Caco-2 (cell line): Measurements from ENCODE around the gene AKNA. TPM values are rescaled to one million over a fixed set of nuclear protein-coding genes. Genes with fewer than 3 reads are reported as not detected.

Experiments
- BruUV-seq: library from RNA; stranded (reverse); fragments of 400-500 nt; replicated peaks from 2 replicates; lab custom pipeline; 2021; lab: Mats Ljungman, UMichigan
- CTCF ChIA-PET: fragments of 300-600 bp; sonication (Branson Sonifier 250); formaldehyde crosslinking; loops from one replicate; lab custom pipeline; 2022; ENCODE audit warnings: antibody characterized with exemption; lab: Charles Lee
- POLR2A ChIA-PET: fragments of 300-600 bp; sonication (Branson Sonifier 250); formaldehyde crosslinking; loops from one replicate; lab custom pipeline; 2022; ENCODE audit warnings: antibody characterized with exemption; lab: Charles Lee
- DNase-seq, 2 experiments: peaks; one replicate each; pipeline versions ENCODE4 v3.0.0 to v3.0.0-alpha.2; 2020 to 2022
- H3K27me3 ChIP-seq: replicated peaks from 2 replicates; pipeline ENCODE4 v1.6.0; 2011; ENCODE audit warnings: low read length; ENCODE audit not compliant: control insufficient read depth, insufficient read depth
- H3K36me3 ChIP-seq: 2 replicates; pipeline ENCODE4 v1.5.1; 2011; ENCODE audit warnings: low read length; ENCODE audit not compliant: control insufficient read depth, insufficient read depth
- H3K4me1 ChIP-seq: fragments of 250-450 bp; sonication (Bioruptor Pico); 2 replicates; pipeline ENCODE4 v1.5.1; 2020; ENCODE audit warnings: mild to moderate bottlenecking
- H3K4me3 ChIP-seq: 2 replicates; pipeline ENCODE4 v1.5.1; 2011; ENCODE audit warnings: low read depth, mild to moderate bottlenecking, control low read depth, low read length
- H3K9me3 ChIP-seq: fragments of 250-450 bp; sonication (Bioruptor Pico); 2 replicates; pipeline ENCODE4 v1.5.1; 2020; ENCODE audit warnings: mild to moderate bottlenecking, moderate library complexity
- H3K27ac Mint-ChIP-seq: one replicate; pipeline ENCODE4 v1.8.0; 2022; ENCODE audit warnings: mixed read lengths; ENCODE audit not compliant: unreplicated experiment
- H3K27me3 Mint-ChIP-seq: one replicate; pipeline ENCODE4 v1.8.0; 2022; ENCODE audit warnings: mixed read lengths; ENCODE audit not compliant: insufficient read depth, unreplicated experiment
- H3K36me3 Mint-ChIP-seq: one replicate; pipeline ENCODE4 v1.8.0; 2022; ENCODE audit warnings: mild to moderate bottlenecking, mixed read lengths; ENCODE audit not compliant: insufficient read depth, unreplicated experiment
- H3K4me1 Mint-ChIP-seq: one replicate; pipeline ENCODE4 v1.8.0; 2022; ENCODE audit warnings: low read depth, mixed read lengths; ENCODE audit not compliant: unreplicated experiment
- H3K4me3 Mint-ChIP-seq: one replicate; pipeline ENCODE4 v1.8.0; 2022; ENCODE audit warnings: mild to moderate bottlenecking, moderate library complexity, mixed read lengths; ENCODE audit not compliant: unreplicated experiment
- H3K9me3 Mint-ChIP-seq: one replicate; pipeline ENCODE4 v1.8.0; 2022; ENCODE audit warnings: mixed read lengths; ENCODE audit not compliant: unreplicated experiment
- CTCF ChIP-seq, 2 experiments: fragments of 200-600 bp in 1 of 2; IDR thresholded peaks; 1 replicate in 1 of 2; 2 replicates in 1 of 2; pipeline versions ENCODE4 v1.5.1 to v1.8.0; 2011 to 2022; ENCODE audit warnings: antibody characterized with exemption in 1 of 2, control low read depth in 1 of 2, inconsistent platforms in 1 of 2, low read depth in 1 of 2, low read length in 1 of 2, mild to moderate bottlenecking in 1 of 2, moderate library complexity in 1 of 2; ENCODE audit not compliant: insufficient read depth in 1 of 2, severe bottlenecking in 1 of 2, unreplicated experiment in 1 of 2
- intact Hi-C: fragments of 100-400 bp; cut with micrococcal nuclease; formaldehyde crosslinking; loops from one replicate; pipeline ENCODE4 v1.10.0; 2022; ENCODE audit not compliant: unreplicated experiment
- total RNA-seq: library from RNA; stranded (reverse); gene quantifications from 2 replicates; pipeline ENCODE4 v1.2.3, GENCODE V29; 2022

AKNA gene
- total RNA-seq, 1 experiment from 2014 or later: 57.8 TPM

GRCh38 chr9:114375386-114376175 is 12.2 kb downstream of the AKNA start:
- ChIA-PET CTCF (no interaction called here), POLR2A (no interaction called here)
- Mint-ChIP-seq H3K36me3 (no peaks in the 10 kb centered on the region), H3K4me1 (no peaks in the 10 kb centered on the region), H3K9me3 (no peaks in the 10 kb centered on the region), H3K27me3 (no peaks in the 10 kb centered on the region), H3K27ac (no peak overlapping the region), H3K4me3 (no peak overlapping the region)
- Histone ChIP-seq H3K27me3 (no peaks in the 10 kb centered on the region), H3K4me3 (no peak overlapping the region), H3K4me1 (no peaks in the 10 kb centered on the region), H3K36me3 (no peaks in the 10 kb centered on the region), H3K9me3 (no peaks in the 10 kb centered on the region)
- DNase-seq: no peak
- intact Hi-C loops: no loop called here
- no peak for TF ChIP-seq CTCF (IDR thresholded peaks at IDR 0.05; ENCODE audit: insufficient read depth in 1 of 2, low read depth in 1 of 2, low read length in 1 of 2, severe bottlenecking in 1 of 2, unreplicated experiment in 1 of 2)
- no TSS peak for BruUV-seq

GRCh38 chr9:114374936-114375335 is 12.8 kb downstream of the AKNA start:
- Histone ChIP-seq H3K4me1 (no peaks in the 10 kb centered on the region), H3K36me3 (no peaks in the 10 kb centered on the region), H3K27me3 (no peaks in the 10 kb centered on the region), H3K4me3 (no peak overlapping the region), H3K9me3 (no peaks in the 10 kb centered on the region)
- no peak for TF ChIP-seq CTCF (IDR thresholded peaks at IDR 0.05; ENCODE audit: insufficient read depth in 1 of 2, low read depth in 1 of 2, low read length in 1 of 2, severe bottlenecking in 1 of 2, unreplicated experiment in 1 of 2)
- DNase-seq: no peak
- Mint-ChIP-seq H3K27ac (no peak overlapping the region), H3K36me3 (peaks cover under 1% of the 10 kb centered on the region), H3K27me3 (no peaks in the 10 kb centered on the region), H3K4me1 (no peaks in the 10 kb centered on the region), H3K9me3 (no peaks in the 10 kb centered on the region), H3K4me3 (no peak overlapping the region)
- intact Hi-C loops: no loop called here
- BruUV-seq: no TSS peak
- CTCF ChIA-PET: interaction anchor here (0.6 kb wide), 1 partner anchor 628 kb away, joined by 3 read pairs; no protein-coding TSS in a partner anchor
- POLR2A ChIA-PET: no interaction called here

- BruUV-seq: no TSS peak
- ChIA-PET CTCF (interaction anchor here (0.6 kb wide), 1 partner anchor 629 kb away, joined by 3 read pairs; no protein-coding TSS in a partner anchor), POLR2A (no interaction called here)
- Mint-ChIP-seq H3K4me3 (no peak overlapping the region), H3K9me3 (no peaks in the 10 kb centered on the region), H3K27me3 (no peaks in the 10 kb centered on the region), H3K36me3 (peaks cover 6% of the 10 kb centered on the region), H3K4me1 (no peaks in the 10 kb centered on the region), H3K27ac (no peak overlapping the region)
- Histone ChIP-seq H3K9me3 (no peaks in the 10 kb centered on the region), H3K27me3 (no peaks in the 10 kb centered on the region), H3K4me3 (no peak overlapping the region), H3K4me1 (no peaks in the 10 kb centered on the region), H3K36me3 (no peaks in the 10 kb centered on the region)
- TF ChIP-seq CTCF (IDR thresholded peaks at IDR 0.05; ENCODE audit: insufficient read depth in 1 of 2, low read depth in 1 of 2, low read length in 1 of 2, severe bottlenecking in 1 of 2, unreplicated experiment in 1 of 2): no peak
- DNase-seq: no peak
- intact Hi-C loops: no loop called here
Observed at GRCh38 chr9:114373960-114374730, 13.6 kb downstream of the AKNA start.
